ENCODE measurements around the gene SMAD3. TPM values are rescaled to one million over a fixed set of nuclear protein-coding genes. Genes with fewer than 3 reads are reported as not detected.

Gene SMAD3
- total and polyA plus RNA-seq, 2 of the 4 experiments (the other 2 are of a cell fraction) = 71.0 to 177 TPM

- no peak for TF ChIP-seq CTCF (conservative IDR thresholded peaks at IDR 0.05; ENCODE audit: low read depth, low read length)
- peak; percentile 87 for TF ChIP-seq MAFK (IDR thresholded peaks at IDR 0.05; ENCODE audit: low read depth, low read length)
Observed at GRCh38 chr15:67144609-67145311, 79.4 kb downstream of the SMAD3 start (continued).

- dilution Hi-C loops (cut with HindIII; ENCODE audit: low sequenced_read_pairs, unreplicated experiment) = no loop called here
- Histone ChIP-seq H3K23ac (ENCODE audit: low read depth, low read length) (peak overlapping the region; percentile 57), H2BK120ac (ENCODE audit: low read depth, low read length) (peak overlapping the region; percentile 83), H3K4me1 (ENCODE audit: control insufficient read depth, insufficient read depth, low read length) (peaks cover 71% of the 10 kb centered on the region), H2BK5ac (ENCODE audit: low read depth, low read length, poor library complexity, severe bottlenecking) (peak overlapping the region; percentile 90), H3K9ac (ENCODE audit: low read depth, low read length) (peak overlapping the region; percentile 20), H3K18ac (ENCODE audit: low read depth, low read length) (peak overlapping the region; percentile 75), H2AK9ac (replicated peaks; ENCODE audit: low read depth, low read length, poor library complexity) (no peak overlapping the region), H3K4ac (ENCODE audit: low read depth, low read length) (peak overlapping the region; percentile 96), H2BK15ac (ENCODE audit: low read depth, low read length) (peak overlapping the region; percentile 71; the same call in 2 of the 3 replicates), H3K79me1 (ENCODE audit: low read depth in 1 of 2, low read length in 2 of 2) (peaks cover 23 to 88% of the 10 kb centered on the region in 2 experiments), H2AK5ac (ENCODE audit: low read depth, low read length) (peak overlapping the region; percentile 98), H3K56ac (ENCODE audit: extremely low read depth, insufficient read depth, low read length) (peak overlapping the region; percentile 69), H3K27me3 (ENCODE audit: control insufficient read depth, insufficient read depth, low read length) (no peaks in the 10 kb centered on the region), H4K91ac (ENCODE audit: insufficient read depth, low read depth, low read length) (peak overlapping the region; percentile 98), H3K9me1 (ENCODE audit: insufficient read depth, low read length) (peaks cover 43% of the 10 kb centered on the region), H4K8ac (ENCODE audit: low read depth in 2 of 2, low read length in 2 of 2) (peak overlapping the region; percentile 71 to 83), H3K4me3 (ENCODE audit: insufficient read depth, low read depth, low read length) (no peak overlapping the region), H3K36me3 (ENCODE audit: control insufficient read depth, insufficient read depth, low read length) (peaks cover 13% of the 10 kb centered on the region; the same call in 1 of the 2 replicates), H4K5ac (ENCODE audit: low read depth, low read length) (peak overlapping the region; percentile 49), H2BK20ac (ENCODE audit: low read depth, low read length) (peak overlapping the region; percentile 73), H3K4me2 (ENCODE audit: low read depth, low read length) (no peak overlapping the region), H3K27ac (ENCODE audit: insufficient read depth, low read length) (peak overlapping the region; percentile 82), H3K9me3 (ENCODE audit: control insufficient read depth, insufficient read depth, low read length) (no peaks in the 10 kb centered on the region), H3K14ac (replicated peaks; ENCODE audit: low read depth, low read length) (peak overlapping the region; percentile 23), H4K20me1 (ENCODE audit: insufficient read depth, low read length) (peaks cover 35% of the 10 kb centered on the region; the same call in 1 of the 2 replicates), H2AFZ (replicated peaks; ENCODE audit: low read length, poor library complexity) (no peak overlapping the region)
- no TSS peak for BruUV-seq (replicated peaks)
- intact Hi-C loops (cut with micrococcal nuclease) = loop anchor here (10.0 kb wide), 1 partner anchor 200 kb away; no protein-coding TSS in a partner anchor
- CTCF ChIA-PET = no interaction called here
- ATAC-seq (ENCODE audit: low read depth) (no peak), DNase-seq (no peak)
- in situ Hi-C loops (cut with MboI; ENCODE audit: low sequenced_read_pairs) = no loop called here
- POLR2A ChIA-PET (ENCODE audit: unreplicated experiment) = no interaction called here
- TF ChIP-seq CHD1 (IDR thresholded peaks at IDR 0.05; ENCODE audit: low read depth, low read length) = no peak
- no peak for TF ChIP-seq USF2 (IDR thresholded peaks at IDR 0.05; ENCODE audit: low read depth, low read length)
- TF ChIP-seq CEBPB (IDR thresholded peaks at IDR 0.05; ENCODE audit: low read depth, low read length) = no peak
- no peak for TF ChIP-seq RAD21 (IDR thresholded peaks at IDR 0.05; ENCODE audit: low read length)
- TF ChIP-seq CTCF (conservative IDR thresholded peaks at IDR 0.05; ENCODE audit: low read depth, low read length) = no peak
- WGBS, 2 experiments (ENCODE audit: extremely low coverage in 2 of 2, insufficient read length in 1 of 2) = 94% methylated on average over 2 of the region's 4 CpGs; no CpG with 5 or more reads in 1 of the 2 experiments
Observed at GRCh38 chr15:67145312-67145610, 79.9 kb downstream of the SMAD3 start.
